Skeletal muscle satellite cell (primary cell): ENCODE measurements around the gene PACSIN2.
A peak's percentile ranks its signal among the peaks of the same experiment; 100 is the strongest.
"Not testable (repeated sequence)": the region's sequence is repeated elsewhere in the genome, so short reads cannot be mapped to it uniquely, and the experiment has no call there.

ENCODE experiments used
- H3K27me3 ChIP-seq: 2 replicates; pipeline ENCODE4 v1.7.0; 2013; ENCODE audit warnings: low read length; ENCODE audit not compliant: control insufficient read depth, insufficient read depth
- H3K36me3 ChIP-seq: 2 replicates; pipeline ENCODE4 v1.7.0; 2013; ENCODE audit warnings: mild to moderate bottlenecking, control low read depth, low read length; ENCODE audit not compliant: insufficient read depth
- H3K4me1 ChIP-seq: 2 replicates; pipeline ENCODE4 v1.7.0; 2013; ENCODE audit warnings: low read length; ENCODE audit not compliant: control insufficient read depth, insufficient read depth
- H3K4me2 ChIP-seq: 2 replicates; pipeline ENCODE4 v1.7.0; 2013; ENCODE audit warnings: mild to moderate bottlenecking, low read length
- H3K4me3 ChIP-seq: 2 replicates; pipeline ENCODE4 v1.7.0; 2013; ENCODE audit warnings: low read length
- H3K9ac ChIP-seq: 2 replicates; pipeline ENCODE4 v1.7.0; 2013; ENCODE audit warnings: mild to moderate bottlenecking, low read depth, low read length, moderate library complexity
- H3K9me3 ChIP-seq: replicated peaks from 2 replicates; pipeline ENCODE4 v1.7.0; 2013; ENCODE audit warnings: mild to moderate bottlenecking, control low read depth, low read length

The PACSIN2 gene

DNA sequence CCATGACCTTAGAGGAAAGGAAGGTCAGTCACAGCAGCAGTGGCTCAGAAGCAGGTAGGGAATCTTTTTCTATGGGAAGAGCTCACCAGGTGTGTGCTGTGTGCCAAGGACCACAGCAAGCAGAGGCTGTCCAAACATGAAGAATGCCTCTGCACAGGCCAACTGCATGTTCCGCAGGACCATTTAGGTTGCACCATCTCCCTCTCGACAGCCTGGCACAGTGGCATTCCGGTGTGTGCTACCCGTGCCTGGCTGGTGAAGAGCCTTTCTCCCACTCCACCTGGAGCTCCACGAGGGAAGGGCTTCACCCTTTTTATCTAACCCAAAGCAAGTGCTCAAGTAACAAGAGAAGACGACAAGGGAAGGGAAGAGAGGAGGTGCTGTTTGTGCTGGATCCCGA is 76.5 kb downstream of the PACSIN2 start:
- H3K4me2 ChIP-seq: no peak overlapping the region
- peaks cover 62% of the 10 kb centered on the region for H3K4me1 ChIP-seq
- H3K27me3 ChIP-seq: no peaks in the 10 kb centered on the region
- H3K9me3 ChIP-seq: no peaks in the 10 kb centered on the region
- no peak overlapping the region for H3K9ac ChIP-seq
- no peak overlapping the region for H3K4me3 ChIP-seq
- no peaks in the 10 kb centered on the region for H3K36me3 ChIP-seq

GRCh38 chr22:42937164-42937843 is 77.6 kb downstream of the PACSIN2 start:
- Histone ChIP-seq H3K4me1 (peaks cover 74% of the 10 kb centered on the region), H3K27me3 (no peaks in the 10 kb centered on the region), H3K9ac (peak overlapping the region; percentile 56), H3K4me2 (peak overlapping the region; percentile 65), H3K9me3 (no peaks in the 10 kb centered on the region), H3K36me3 (no peaks in the 10 kb centered on the region), H3K4me3 (peak overlapping the region; percentile 4)

DNA sequence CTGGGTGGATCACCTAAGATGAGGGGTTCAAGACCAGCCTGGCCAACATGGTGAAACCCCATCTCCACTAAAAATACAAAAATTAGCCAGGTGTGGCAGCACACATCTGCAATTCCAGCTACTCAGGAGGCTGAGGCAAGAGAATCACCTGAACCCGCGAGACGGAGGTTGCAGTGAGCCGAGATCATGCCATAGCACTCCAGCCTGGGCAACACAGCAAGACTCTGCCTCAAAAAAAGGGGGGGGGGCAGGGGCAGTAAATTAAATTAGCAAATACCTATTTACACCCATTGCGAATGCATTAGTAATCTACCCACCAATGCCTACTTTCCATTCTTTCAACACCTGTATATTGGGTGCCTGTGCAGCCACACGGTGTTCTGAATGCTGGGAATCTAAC is 78.3 kb downstream of the PACSIN2 start:
- H3K27me3 ChIP-seq, H3K9ac ChIP-seq, H3K9me3 ChIP-seq, H3K4me3 ChIP-seq, H3K36me3 ChIP-seq: not testable (repeated sequence)
- Histone ChIP-seq H3K4me2 (peak overlapping the region; percentile 65), H3K4me1 (peaks cover 80% of the 10 kb centered on the region)

DNA sequence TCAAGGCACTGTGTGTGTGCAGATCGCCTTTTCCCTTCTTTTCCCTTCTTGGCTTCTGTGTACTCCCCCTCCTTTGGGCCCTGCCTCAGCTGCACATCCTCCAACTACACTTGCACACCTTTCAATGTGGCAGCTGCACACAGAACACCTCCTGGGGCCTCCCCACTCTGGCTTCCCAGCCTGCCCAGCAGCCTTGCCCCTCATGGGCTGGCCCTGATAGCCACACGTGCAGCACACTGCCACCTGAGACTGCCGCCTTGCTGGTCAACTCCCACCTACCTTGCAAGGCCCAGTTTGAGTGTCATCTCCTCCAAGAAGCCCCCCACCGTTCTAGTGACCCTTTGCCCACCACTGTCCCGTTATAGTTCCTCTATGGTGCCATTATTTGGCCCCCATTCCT is 80.6 kb downstream of the PACSIN2 start:
- H3K4me1 ChIP-seq: peaks cover 86% of the 10 kb centered on the region
- no peaks in the 10 kb centered on the region for H3K27me3 ChIP-seq
- no peaks in the 10 kb centered on the region for H3K9me3 ChIP-seq
- peak overlapping the region; percentile 83 for H3K9ac ChIP-seq
- H3K4me3 ChIP-seq: peak overlapping the region; percentile 23
- H3K4me2 ChIP-seq: peak overlapping the region; percentile 59
- H3K36me3 ChIP-seq: no peaks in the 10 kb centered on the region

- H3K27me3 ChIP-seq: no peaks in the 10 kb centered on the region
- peak overlapping the region; percentile 87 for H3K4me2 ChIP-seq
- H3K36me3 ChIP-seq: no peaks in the 10 kb centered on the region
- H3K9me3 ChIP-seq: no peaks in the 10 kb centered on the region
- peaks cover 83% of the 10 kb centered on the region for H3K4me1 ChIP-seq
- H3K4me3 ChIP-seq: peak overlapping the region; percentile 63
- peak overlapping the region; percentile 87 for H3K9ac ChIP-seq
Measured at GRCh38 chr22:42933485-42934091, 81.4 kb downstream of the PACSIN2 start.

GRCh38 chr22:42932857-42933484 is 82.0 kb downstream of the PACSIN2 start:
- Histone ChIP-seq H3K4me3 (peak overlapping the region; percentile 63), H3K9ac (peak overlapping the region; percentile 87)

DNA sequence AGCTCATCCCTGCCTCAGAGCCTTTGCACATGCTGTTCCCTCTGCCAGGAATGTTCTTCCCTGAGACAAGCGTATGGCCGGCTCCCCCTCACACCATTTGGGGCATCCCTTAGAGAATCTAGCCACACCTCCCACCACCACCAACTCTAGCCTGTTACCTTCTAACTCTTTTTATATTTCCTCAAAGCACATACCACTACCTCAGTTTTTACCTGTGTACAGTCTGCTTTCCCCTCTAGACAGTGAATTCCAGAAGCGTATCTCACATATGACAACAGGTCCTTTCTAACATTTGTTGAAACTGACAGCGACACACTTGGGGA is 82.8 kb downstream of the PACSIN2 start:
- no peaks in the 10 kb centered on the region for H3K36me3 ChIP-seq
- H3K27me3 ChIP-seq: no peaks in the 10 kb centered on the region
- no peaks in the 10 kb centered on the region for H3K9me3 ChIP-seq
- H3K4me2 ChIP-seq: no peak overlapping the region
- peaks cover 69% of the 10 kb centered on the region for H3K4me1 ChIP-seq
- no peak overlapping the region for H3K4me3 ChIP-seq
- peak overlapping the region; percentile 87 for H3K9ac ChIP-seq

More at GRCh38 chr22:42932857-42933484, 82.0 kb downstream of the PACSIN2 start:
- H3K9me3 ChIP-seq: no peaks in the 10 kb centered on the region
- H3K4me1 ChIP-seq: peaks cover 77% of the 10 kb centered on the region
- no peaks in the 10 kb centered on the region for H3K27me3 ChIP-seq
- H3K36me3 ChIP-seq: no peaks in the 10 kb centered on the region
- H3K4me2 ChIP-seq: peak overlapping the region; percentile 87

DNA sequence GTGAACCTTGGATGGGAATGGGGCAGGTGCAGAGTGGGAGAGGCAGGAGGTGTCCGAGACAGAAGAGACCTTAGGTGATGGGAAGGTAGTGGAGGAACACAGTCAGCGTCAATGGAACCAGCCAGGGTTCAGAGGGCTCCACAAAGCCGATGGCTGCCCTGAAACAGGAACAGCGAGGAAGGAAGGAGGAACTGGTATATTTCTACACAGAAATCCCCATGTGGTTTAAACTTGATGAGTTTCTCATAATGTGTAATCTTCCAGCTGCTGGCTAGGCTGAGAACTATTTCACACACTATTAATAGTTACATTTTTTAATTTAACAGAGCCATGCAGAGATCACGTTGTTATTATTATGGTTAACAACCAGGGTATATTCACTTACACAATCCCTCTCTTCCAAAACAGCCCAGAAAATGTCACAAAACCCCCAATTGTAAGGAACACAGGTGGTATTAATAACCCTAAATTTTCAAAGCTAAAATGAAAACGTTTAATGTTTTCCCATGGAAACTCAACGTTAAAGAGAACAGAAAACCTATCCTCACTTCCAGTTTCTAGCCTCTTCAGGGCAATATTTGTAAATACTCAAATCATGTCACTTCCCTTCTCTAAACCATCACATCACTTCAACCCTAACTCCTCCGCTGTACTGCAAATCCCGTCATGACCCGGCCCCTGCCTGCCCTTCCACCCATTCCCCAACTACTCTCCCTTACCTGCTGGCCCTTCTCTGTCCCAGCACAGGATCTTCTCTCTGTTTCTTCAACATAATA is 83.3 kb downstream of the PACSIN2 start:
- Histone ChIP-seq H3K4me2 (peak overlapping the region; percentile 39), H3K9me3 (no peaks in the 10 kb centered on the region), H3K36me3 (no peaks in the 10 kb centered on the region), H3K27me3 (no peaks in the 10 kb centered on the region), H3K4me3 (peak overlapping the region; percentile 29), H3K9ac (peak overlapping the region; percentile 87), H3K4me1 (peaks cover 64% of the 10 kb centered on the region)

- Histone ChIP-seq H3K9ac (peak overlapping the region; percentile 87), H3K9me3 (no peaks in the 10 kb centered on the region), H3K4me2 (peak overlapping the region; percentile 39), H3K36me3 (no peaks in the 10 kb centered on the region), H3K27me3 (no peaks in the 10 kb centered on the region), H3K4me1 (peaks cover 70% of the 10 kb centered on the region), H3K4me3 (peak overlapping the region; percentile 29)
Measured at GRCh38 chr22:42930810-42931420, 84.0 kb downstream of the PACSIN2 start.

DNA sequence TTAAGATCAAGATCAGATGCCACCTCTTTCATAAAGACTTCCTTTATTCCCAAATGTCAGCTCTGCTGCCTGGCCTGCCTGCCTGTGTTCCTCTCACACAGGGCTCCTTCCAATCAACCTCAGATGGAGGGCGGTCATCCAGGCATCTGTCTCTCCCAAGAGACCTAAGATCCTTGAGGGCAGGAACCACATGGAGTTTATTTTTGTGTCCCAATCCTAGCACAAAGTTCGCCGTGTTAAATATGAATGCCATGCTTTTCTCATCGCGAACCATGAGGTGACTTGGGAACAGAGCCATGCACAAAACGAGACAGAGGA is 85.2 kb downstream of the PACSIN2 start:
- peak overlapping the region; percentile 87 for H3K9ac ChIP-seq

More for the DNA sequence above, 85.2 kb downstream of the PACSIN2 start:
- Histone ChIP-seq H3K4me1 (peaks cover 63% of the 10 kb centered on the region), H3K9me3 (no peaks in the 10 kb centered on the region), H3K4me3 (no peak overlapping the region), H3K27me3 (no peaks in the 10 kb centered on the region), H3K4me2 (no peak overlapping the region), H3K36me3 (no peaks in the 10 kb centered on the region)
